Measurements from ENCODE around the gene ATF7.

- TF ChIP-seq CTCF (IDR thresholded peaks at IDR 0.05) (no peak), EZH2 (IDR thresholded peaks at IDR 0.05) (no peak)
These were observed 25.6 kb upstream of the ATF7 start for GRCh38 chr12:53651737-53652136.

All from neural progenitor cell (in vitro differentiated cells).